Breast epithelium (tissue), 4 donors: Measurements from ENCODE around the gene SLC25A21. TPM values are rescaled to one million over a fixed set of nuclear protein-coding genes. Genes with fewer than 3 reads are reported as not detected.

ENCODE experiments used
- DNase-seq, 2 donors: peaks; one replicate each; pipeline ENCODE4 v3.0.0-alpha.2; 2019; ENCODE audit warnings: low spot score in 2 of 2
- H3K27ac ChIP-seq, 2 donors: fragments of 200-600 bp; sonication (generic) in 1 of 2; one replicate each; pipeline ENCODE4 v1.5.1; 2016 to 2019; ENCODE audit warnings: mild to moderate bottlenecking in 1 of 2
- H3K27me3 ChIP-seq, 2 donors: fragments of 200-600 bp; sonication (generic) in 1 of 2; one replicate each; pipeline versions ENCODE4 v1.5.1 to v1.6.0; 2017 to 2019; ENCODE audit warnings: control low read depth in 1 of 2, mild to moderate bottlenecking in 1 of 2
- H3K36me3 ChIP-seq: fragments of 200-600 bp; one replicate; pipeline ENCODE4 v1.5.1; 2019
- H3K4me1 ChIP-seq, 2 donors: fragments of 200-600 bp; sonication (generic); one replicate each; pipeline ENCODE4 v1.5.1; 2016 to 2019; ENCODE audit warnings: control low read depth in 1 of 2
- H3K4me3 ChIP-seq, 3 donors: fragments of 200-600 bp; sonication (generic); 1 replicate in 2 of 3; 2 replicates in 1 of 3; pipeline ENCODE4 v1.5.1; 2016 to 2019; ENCODE audit warnings: mild to moderate bottlenecking in 3 of 3, moderate library complexity in 2 of 3
- H3K9me3 ChIP-seq, 2 donors: fragments of 200-600 bp; sonication (generic) in 1 of 2; one replicate each; pipeline ENCODE4 v1.5.1; 2016 to 2019; ENCODE audit warnings: control low read depth in 1 of 2
- CTCF ChIP-seq, 3 donors: fragments of 450-650 bp; IDR thresholded peaks; one replicate each; pipeline ENCODE4 v1.5.1; 2016 to 2017; ENCODE audit warnings: antibody characterized with exemption in 3 of 3, mild to moderate bottlenecking in 3 of 3, moderate library complexity in 3 of 3
- POLR2A ChIP-seq: fragments of 450-650 bp; IDR thresholded peaks from one replicate; pipeline ENCODE4 v1.6.1; 2016; ENCODE audit warnings: antibody characterized with exemption, mild to moderate bottlenecking, moderate library complexity
- POLR2AphosphoS5 ChIP-seq, 3 donors: sonication (generic); formaldehyde crosslinking; IDR thresholded peaks; one replicate each; pipeline ENCODE4 v1.6.1; 2017; ENCODE audit warnings: antibody characterized with exemption in 3 of 3
- intact Hi-C: fragments of 100-400 bp; cut with DNase I; formaldehyde crosslinking; loops from one replicate; pipeline ENCODE4 v1.15.1; 2023; ENCODE audit warnings: low total_unique reads
- total RNA-seq, 3 donors: library from RNA; depleted of rRNA; stranded (reverse); fragments of >200 nt; gene quantifications; one replicate each; pipeline ENCODE4 v1.1.0, GENCODE V29; 2016

The SLC25A21 gene
- total RNA-seq, 3 donors from 2014 or later = 0.66 to 2.3 (median 1.6) TPM

DNA sequence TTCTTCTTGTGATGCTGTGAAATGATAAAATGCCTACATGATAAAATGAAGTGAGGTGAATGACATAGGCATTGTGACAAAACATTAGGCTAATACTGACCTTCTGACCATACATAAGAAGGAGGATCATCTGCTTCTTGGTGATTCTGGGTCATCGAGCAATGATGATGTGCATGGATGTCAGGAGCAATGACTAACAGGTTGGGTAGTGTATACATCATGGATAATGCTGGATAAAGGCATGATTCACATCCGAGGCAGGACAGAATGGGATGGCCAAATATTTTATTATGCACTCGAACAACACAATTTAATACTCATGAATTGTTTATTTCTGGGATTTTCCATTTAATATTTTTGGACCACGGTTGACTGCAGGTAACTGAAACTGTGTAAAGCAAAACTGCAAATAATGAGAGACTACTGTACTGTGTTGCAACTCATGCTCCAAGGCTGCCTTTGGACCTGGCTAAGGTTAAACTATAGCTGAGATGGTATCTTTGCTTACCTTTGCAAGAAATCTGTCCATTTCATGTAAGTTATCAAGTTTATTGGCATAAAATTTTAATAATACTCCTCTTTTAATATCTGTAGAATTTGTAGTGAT lies 7.6 kb upstream of the SLC25A21 start:
- no peak for DNase-seq
- no peaks in the 10 kb centered on the region for H3K36me3 ChIP-seq
- H3K4me1 ChIP-seq = no peaks in the 10 kb centered on the region
- TF ChIP-seq POLR2A = no peak
- TF ChIP-seq CTCF (IDR thresholded peaks at IDR 0.05) = no peak
- TF ChIP-seq POLR2AphosphoS5 (IDR thresholded peaks at IDR 0.05) = no peak
- no peaks in the 10 kb centered on the region for H3K9me3 ChIP-seq
- intact Hi-C loops = no loop called here
- H3K4me3 ChIP-seq = no peak overlapping the region
- H3K27ac ChIP-seq = no peak overlapping the region
- no peaks in the 10 kb centered on the region for H3K27me3 ChIP-seq

DNA sequence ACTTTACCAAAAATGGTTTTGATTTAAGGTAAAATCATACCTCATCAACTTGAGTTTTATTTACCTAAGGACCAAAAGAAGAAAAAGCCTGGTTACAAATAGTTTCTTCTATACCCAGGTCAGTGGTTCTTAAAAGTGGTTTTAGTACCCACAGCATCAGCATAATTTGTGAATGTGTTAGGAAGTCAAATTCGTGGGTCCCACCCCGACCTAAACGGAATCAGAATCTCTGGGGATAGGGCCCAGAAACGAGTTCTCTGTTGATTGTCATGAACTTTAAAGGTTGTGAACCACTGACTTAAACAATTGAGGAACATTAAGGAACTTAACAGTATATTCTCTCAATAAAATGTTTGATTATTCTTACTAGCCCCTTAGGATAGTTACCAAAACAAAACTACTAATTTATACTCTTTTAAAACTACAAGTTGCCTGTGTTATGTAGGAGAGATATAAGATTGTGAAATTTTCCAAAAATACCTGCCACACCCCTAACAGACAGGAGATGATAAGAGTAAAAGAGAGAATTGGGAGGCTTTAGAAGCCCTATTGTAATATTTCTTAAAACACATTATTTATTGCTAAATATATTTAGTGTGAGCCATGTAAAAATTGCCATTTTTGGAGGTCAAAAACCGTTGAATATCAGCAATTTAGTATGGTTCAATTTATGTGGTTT lies 669 bp upstream of the SLC25A21 start:
- Histone ChIP-seq H3K27ac (peak overlapping the region; percentile 90 to 93), H3K9me3 (no peaks in the 10 kb centered on the region), H3K4me3 (peak overlapping the region; percentile 69 to 77 (median 75)), H3K36me3 (no peaks in the 10 kb centered on the region), H3K4me1 (no peaks in the 10 kb centered on the region), H3K27me3 (no peaks in the 10 kb centered on the region)
- no peak for DNase-seq
- TF ChIP-seq CTCF (IDR thresholded peaks at IDR 0.05) (no peak), POLR2A (no peak), POLR2AphosphoS5 (IDR thresholded peaks at IDR 0.05) (no peak)
- intact Hi-C loops = no loop called here

- Histone ChIP-seq H3K27ac (peak overlapping the region; percentile 90 to 93), H3K27me3 (no peaks in the 10 kb centered on the region), H3K4me3 (peak overlapping the region; percentile 69 to 77 (median 75)), H3K4me1 (no peaks in the 10 kb centered on the region), H3K36me3 (no peaks in the 10 kb centered on the region), H3K9me3 (no peaks in the 10 kb centered on the region)
- TF ChIP-seq POLR2A (no peak), POLR2AphosphoS5 (IDR thresholded peaks at IDR 0.05) (no peak)
- intact Hi-C loops = no loop called here
- no peak for DNase-seq
Measured at GRCh38 chr14:37171678-37172023, 755 bp downstream of the SLC25A21 start.

GRCh38 chr14:37170993-37171392 lies 1.4 kb downstream of the SLC25A21 start:
- no peak for TF ChIP-seq POLR2AphosphoS5 (IDR thresholded peaks at IDR 0.05)
- no peak for TF ChIP-seq CTCF (IDR thresholded peaks at IDR 0.05)
- no peak for TF ChIP-seq POLR2A
- Histone ChIP-seq H3K4me1 (no peaks in the 10 kb centered on the region), H3K27me3 (no peaks in the 10 kb centered on the region), H3K27ac (no peak overlapping the region), H3K36me3 (no peaks in the 10 kb centered on the region), H3K4me3 (no peak overlapping the region), H3K9me3 (no peaks in the 10 kb centered on the region)
- intact Hi-C loops = no loop called here
- DNase-seq = no peak

DNA sequence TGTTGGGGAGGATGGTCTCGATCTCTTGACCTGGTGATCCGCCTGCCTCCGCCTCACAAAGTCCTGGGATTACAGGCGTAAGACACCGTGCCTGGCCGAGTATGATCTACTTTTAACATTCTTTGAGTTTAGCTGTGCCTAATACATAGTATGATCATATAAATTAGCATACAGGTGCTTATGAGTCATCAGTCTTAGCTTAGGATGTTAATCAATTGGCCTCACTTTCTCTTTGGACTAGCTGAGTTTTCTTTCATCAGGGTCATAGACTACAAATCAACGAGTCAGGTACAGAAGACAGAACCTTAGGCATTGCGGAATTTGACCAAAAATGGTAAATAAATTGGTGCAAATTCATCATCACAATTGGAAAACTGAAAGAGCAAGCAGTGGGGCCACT lies 2.2 kb downstream of the SLC25A21 start:
- H3K27ac ChIP-seq = no peak overlapping the region
- intact Hi-C loops = no loop called here

More for the DNA sequence above, 2.2 kb downstream of the SLC25A21 start:
- Histone ChIP-seq H3K4me3 (no peak overlapping the region), H3K4me1 (no peaks in the 10 kb centered on the region), H3K27me3 (no peaks in the 10 kb centered on the region), H3K9me3 (no peaks in the 10 kb centered on the region), H3K36me3 (no peaks in the 10 kb centered on the region)
- no peak for TF ChIP-seq POLR2AphosphoS5 (IDR thresholded peaks at IDR 0.05)
- no peak for TF ChIP-seq CTCF (IDR thresholded peaks at IDR 0.05)
- no peak for TF ChIP-seq POLR2A
- DNase-seq = no peak
